Lung (tissue), 12 donors: ENCODE data around the gene STAC3. TPM values are rescaled to one million over a fixed set of nuclear protein-coding genes. Genes with fewer than 3 reads are reported as not detected.

Experiments used
- ATAC-seq: fragments of 200-7000 bp; cut with Tn5 transposase; one replicate; pipeline ENCODE4 v1.9.1; 2020; ENCODE audit warnings: moderate number of reproducible peaks; ENCODE audit not compliant: insufficient read depth, low FRiP score
- DNase-seq, 3 donors: peaks; one replicate each; pipeline ENCODE4 v3.0.0-alpha.2; 2013 to 2017
- H3K27ac ChIP-seq, 2 donors: one replicate each; pipeline ENCODE4 v1.5.1; 2013; ENCODE audit warnings: mild to moderate bottlenecking in 2 of 2, moderate library complexity in 2 of 2, control low read depth in 1 of 2, inconsistent platforms in 1 of 2, low read depth in 1 of 2, low read length in 1 of 2
- H3K27me3 ChIP-seq, 3 donors: one replicate each; pipeline ENCODE4 v1.5.1; 2013; ENCODE audit warnings: low read length in 2 of 3; ENCODE audit not compliant: control insufficient read depth in 3 of 3, insufficient read depth in 3 of 3
- H3K36me3 ChIP-seq, 4 donors: one replicate each; pipeline ENCODE4 v1.5.1; 2013; ENCODE audit warnings: low read length in 4 of 4, mild to moderate bottlenecking in 1 of 4, moderate library complexity in 1 of 4; ENCODE audit not compliant: control insufficient read depth in 4 of 4, insufficient read depth in 4 of 4
- H3K4me1 ChIP-seq, 5 donors: one replicate each; pipeline ENCODE4 v1.5.1; 2013; ENCODE audit warnings: low read length in 5 of 5, mild to moderate bottlenecking in 2 of 5, moderate library complexity in 1 of 5; ENCODE audit not compliant: control insufficient read depth in 5 of 5, insufficient read depth in 5 of 5
- H3K4me3 ChIP-seq: one replicate; pipeline ENCODE4 v1.5.1; 2013; ENCODE audit warnings: mild to moderate bottlenecking, control low read depth, moderate library complexity
- H3K9ac ChIP-seq, 2 donors: one replicate each; pipeline ENCODE4 v1.5.1; 2013; ENCODE audit warnings: low read length in 2 of 2, control low read depth in 1 of 2; ENCODE audit not compliant: insufficient read depth in 1 of 2
- H3K9me3 ChIP-seq, 4 donors: one replicate each; pipeline ENCODE4 v1.5.1; 2013; ENCODE audit warnings: low read length in 3 of 4, mild to moderate bottlenecking in 1 of 4, moderate library complexity in 1 of 4; ENCODE audit not compliant: control insufficient read depth in 4 of 4, insufficient read depth in 3 of 4
- WGBS, 2 donors: extraction: QIAGEN DNeasy Blood & Tissue Kit; methylation state at CpG; one replicate each; pipeline ENCODE4 v1.1.7; 2013; 5-methylcytosine and 5-hydroxymethylcytosine counted together
- polyA plus RNA-seq, 2 donors: library from polyadenylated mRNA; stranded (reverse); fragments of 200-250 nt; gene quantifications; one replicate each; pipeline ENCODE4 v1.2.1, GENCODE V29; 2013
- total RNA-seq, 2 donors: library from RNA; depleted of rRNA in 1 of 2; stranded (reverse); fragments of >200 nt in 1 of 2; gene quantifications; one replicate each; pipeline ENCODE4 v1.2.1, GENCODE V29; 2014 to 2021
- TF ChIP-seq, protein P1 (sequence below): IDR thresholded peaks from 2 replicates; pipeline ENCODE4 v1.5.1; 2012; ENCODE audit warnings: mild to moderate bottlenecking; ENCODE audit errors: control extremely low read depth, extremely low read depth
- donor health status: control.
- donor health status: control.
- donor health status: Bipolar disorder and iron deficiency.
- donor health status: healthy.
- donor health status: DM: yes; HTN: yes; CAD: no.

The STAC3 gene
- total and polyA plus RNA-seq, 4 donors, result 1.7 to 7.4 (median 6.4) TPM

DNA sequence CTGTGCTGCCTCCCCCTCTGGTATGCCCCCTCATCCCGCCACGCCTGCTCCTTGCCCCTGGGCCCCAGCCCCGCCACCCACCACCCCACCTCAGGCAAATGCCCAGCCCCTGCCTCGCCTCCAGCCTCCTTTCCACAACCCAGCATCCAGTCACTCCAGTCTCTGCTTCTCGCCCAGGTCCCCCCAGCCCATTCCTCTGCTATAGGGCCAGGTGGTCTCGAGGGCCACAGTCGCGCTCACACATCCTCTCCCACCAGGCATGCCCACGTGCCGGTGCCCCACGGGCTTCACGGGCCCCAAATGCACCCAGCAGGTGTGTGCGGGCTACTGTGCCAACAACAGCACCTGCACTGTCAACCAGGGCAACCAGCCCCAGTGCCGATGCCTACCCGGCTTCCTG, 40.5 kb downstream of the STAC3 start:
- DNase-seq, result no peak
- peaks cover 0 to 54% (median 36%) of the 10 kb centered on the region in 4 donors for H3K36me3 ChIP-seq

DNA sequence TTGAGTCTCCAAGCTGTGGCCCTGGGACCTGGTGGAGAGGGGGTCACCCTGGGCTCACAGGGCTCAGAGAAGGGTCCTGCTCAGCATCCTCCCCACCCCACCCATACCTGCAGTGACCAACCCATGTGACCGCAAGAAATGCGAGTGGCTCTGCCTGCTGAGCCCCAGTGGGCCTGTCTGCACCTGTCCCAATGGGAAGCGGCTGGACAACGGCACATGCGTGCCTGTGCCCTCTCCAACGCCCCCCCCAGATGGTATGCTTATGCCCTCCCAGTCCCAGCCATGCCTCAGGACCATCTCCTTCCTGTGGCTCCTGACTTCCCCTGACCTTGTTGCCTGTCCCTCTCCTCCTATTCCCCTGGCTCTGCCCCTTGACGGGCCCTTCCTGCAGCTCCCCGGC, 41.1 kb downstream of the STAC3 start:
- Histone ChIP-seq H3K9ac (no peak overlapping the region), H3K9me3 (no peaks in the 10 kb centered on the region), H3K27me3 (peaks cover 0 to 7% (median 3%) of the 10 kb centered on the region in 3 donors), H3K36me3 (peaks cover 0 to 60% (median 38%) of the 10 kb centered on the region in 4 donors), H3K4me1 (peaks cover 0 to 4% (median 0%) of the 10 kb centered on the region in 5 donors), H3K27ac (no peak overlapping the region), H3K4me3 (no peak overlapping the region)
- TF ChIP-seq, protein P1, sequence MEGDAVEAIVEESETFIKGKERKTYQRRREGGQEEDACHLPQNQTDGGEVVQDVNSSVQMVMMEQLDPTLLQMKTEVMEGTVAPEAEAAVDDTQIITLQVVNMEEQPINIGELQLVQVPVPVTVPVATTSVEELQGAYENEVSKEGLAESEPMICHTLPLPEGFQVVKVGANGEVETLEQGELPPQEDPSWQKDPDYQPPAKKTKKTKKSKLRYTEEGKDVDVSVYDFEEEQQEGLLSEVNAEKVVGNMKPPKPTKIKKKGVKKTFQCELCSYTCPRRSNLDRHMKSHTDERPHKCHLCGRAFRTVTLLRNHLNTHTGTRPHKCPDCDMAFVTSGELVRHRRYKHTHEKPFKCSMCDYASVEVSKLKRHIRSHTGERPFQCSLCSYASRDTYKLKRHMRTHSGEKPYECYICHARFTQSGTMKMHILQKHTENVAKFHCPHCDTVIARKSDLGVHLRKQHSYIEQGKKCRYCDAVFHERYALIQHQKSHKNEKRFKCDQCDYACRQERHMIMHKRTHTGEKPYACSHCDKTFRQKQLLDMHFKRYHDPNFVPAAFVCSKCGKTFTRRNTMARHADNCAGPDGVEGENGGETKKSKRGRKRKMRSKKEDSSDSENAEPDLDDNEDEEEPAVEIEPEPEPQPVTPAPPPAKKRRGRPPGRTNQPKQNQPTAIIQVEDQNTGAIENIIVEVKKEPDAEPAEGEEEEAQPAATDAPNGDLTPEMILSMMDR, result no peak
- ATAC-seq (no peak), DNase-seq (no peak)
- 80 to 85% methylated on average over 8 of the region's 8 CpGs for WGBS, 2 donors

More for the DNA sequence above, 40.5 kb downstream of the STAC3 start:
- TF ChIP-seq, protein P1, result no peak
- no peak overlapping the region for H3K27ac ChIP-seq
- H3K27me3 ChIP-seq, result peaks cover 0 to 12% (median 9%) of the 10 kb centered on the region in 3 donors
- ATAC-seq, result no peak
- H3K9ac ChIP-seq, result no peak overlapping the region
- peaks cover 0 to 4% (median 0%) of the 10 kb centered on the region in 5 donors for H3K4me1 ChIP-seq
- no peaks in the 10 kb centered on the region for H3K9me3 ChIP-seq
- no peak overlapping the region for H3K4me3 ChIP-seq
- 95% methylated on average over 15 of the region's 15 CpGs for WGBS, 2 donors

DNA sequence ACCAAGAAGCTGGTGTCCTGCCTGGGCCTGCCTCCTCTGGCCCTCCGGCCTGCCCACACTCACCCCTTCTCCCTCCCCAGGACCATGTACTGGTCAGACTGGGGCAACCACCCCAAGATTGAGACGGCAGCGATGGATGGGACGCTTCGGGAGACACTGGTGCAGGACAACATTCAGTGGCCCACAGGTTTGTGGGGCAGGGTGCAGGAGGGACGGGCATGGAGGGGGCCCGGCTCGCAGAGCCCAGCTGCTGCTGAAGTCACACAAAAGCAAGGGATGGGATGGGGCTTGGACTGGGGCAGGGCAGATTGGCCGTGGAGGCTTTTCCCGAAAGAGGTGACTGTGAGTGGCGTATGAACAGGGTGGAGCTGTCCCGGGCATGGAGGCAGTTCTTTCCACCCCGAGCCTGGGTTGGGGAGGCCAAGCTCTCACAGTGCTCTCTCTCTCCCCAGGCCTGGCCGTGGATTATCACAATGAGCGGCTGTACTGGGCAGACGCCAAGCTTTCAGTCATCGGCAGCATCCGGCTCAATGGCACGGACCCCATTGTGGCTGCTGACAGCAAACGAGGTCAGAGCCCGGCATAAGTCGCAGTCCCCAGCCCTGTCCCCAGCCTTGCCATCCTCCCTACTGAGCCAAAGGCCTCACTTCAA, 42.2 kb downstream of the STAC3 start:
- DNase-seq (no peak), ATAC-seq (no peak)
- Histone ChIP-seq H3K9ac (no peak overlapping the region), H3K9me3 (no peaks in the 10 kb centered on the region), H3K36me3 (peaks cover 0 to 66% (median 46%) of the 10 kb centered on the region in 4 donors), H3K27ac (peak overlapping the region in 1 of 2 donors; percentile 18), H3K4me3 (no peak overlapping the region), H3K27me3 (no peaks in the 10 kb centered on the region), H3K4me1 (peaks cover 0 to 3% (median 0%) of the 10 kb centered on the region in 5 donors)
- 74 to 78% methylated on average over 21 to 22 of the region's 22 CpGs for WGBS, 2 donors
- TF ChIP-seq, protein P1, result no peak
